GM19099 (cell line): Measurements from ENCODE around the gene ZNF134.

Source experiments
- POLR2A ChIP-seq: IDR thresholded peaks from 3 replicates; pipeline ENCODE4 v1.6.1; 2011; ENCODE audit warnings: low read depth; ENCODE audit not compliant: insufficient read length; ENCODE audit errors: extremely low read depth

Gene ZNF134

GRCh38 chr19:57613941-57614743 is at the start of gene ZNF134:
Gene ZNF134, plus strand, starts transcription at chr19:57614242. Its CDS starts 5,227 bp downstream, at chr19:57619469.
- peak; percentile 75 for TF ChIP-seq POLR2A

- no peak for TF ChIP-seq POLR2A
Measured at GRCh38 chr19:57566396-57567265, 47.4 kb upstream of the ZNF134 start.

- no peak for TF ChIP-seq POLR2A
Measured at GRCh38 chr19:57570707-57571106, 43.3 kb upstream of the ZNF134 start.

- no peak for TF ChIP-seq POLR2A
Measured at GRCh38 chr19:57572415-57572947, 41.6 kb upstream of the ZNF134 start.

GRCh38 chr19:57576661-57577060 is 37.4 kb upstream of the ZNF134 start:
- no peak for TF ChIP-seq POLR2A

- peak; percentile 72 for TF ChIP-seq POLR2A
Measured at GRCh38 chr19:57578487-57579205, 35.4 kb upstream of the ZNF134 start, which contains the start of gene ZNF416. Gene ZNF416, minus strand, starts transcription at chr19:57578911. Its CDS starts 207 bp downstream, at chr19:57578704.

GRCh38 chr19:57583104-57583520 is 30.9 kb upstream of the ZNF134 start:
- TF ChIP-seq POLR2A: no peak

- TF ChIP-seq POLR2A: no peak
Measured at GRCh38 chr19:57583521-57584416, 30.3 kb upstream of the ZNF134 start, which contains the start of gene ZIK1. Gene ZIK1, plus strand, starts transcription at chr19:57584145. Its CDS starts 212 bp downstream, at chr19:57584357.

GRCh38 chr19:57587529-57587928 is 26.5 kb upstream of the ZNF134 start:
- no peak for TF ChIP-seq POLR2A

- TF ChIP-seq POLR2A: no peak
Measured at GRCh38 chr19:57599377-57599760, 14.7 kb upstream of the ZNF134 start.

- TF ChIP-seq POLR2A: peak; percentile 60
Measured at GRCh38 chr19:57599761-57600383, 14.2 kb upstream of the ZNF134 start, which contains the start of gene ZNF530. Gene ZNF530, plus strand, starts transcription at chr19:57599885. Its CDS starts 4,461 bp downstream, at chr19:57604346.

GRCh38 chr19:57606931-57607330 is 7.1 kb upstream of the ZNF134 start:
- no peak for TF ChIP-seq POLR2A

GRCh38 chr19:57611113-57611512 is 2.9 kb upstream of the ZNF134 start:
- no peak for TF ChIP-seq POLR2A

- TF ChIP-seq POLR2A: no peak
Measured at GRCh38 chr19:57615346-57615745, 1.3 kb downstream of the ZNF134 start.
